AG08396 (cell line): ENCODE data around the gene CLDN18.

Experiments
- DNase-seq: peaks from one replicate; pipeline ENCODE4 v3.0.0; 2012; ENCODE audit warnings: low spot score, mixed read lengths

Gene CLDN18

DNA sequence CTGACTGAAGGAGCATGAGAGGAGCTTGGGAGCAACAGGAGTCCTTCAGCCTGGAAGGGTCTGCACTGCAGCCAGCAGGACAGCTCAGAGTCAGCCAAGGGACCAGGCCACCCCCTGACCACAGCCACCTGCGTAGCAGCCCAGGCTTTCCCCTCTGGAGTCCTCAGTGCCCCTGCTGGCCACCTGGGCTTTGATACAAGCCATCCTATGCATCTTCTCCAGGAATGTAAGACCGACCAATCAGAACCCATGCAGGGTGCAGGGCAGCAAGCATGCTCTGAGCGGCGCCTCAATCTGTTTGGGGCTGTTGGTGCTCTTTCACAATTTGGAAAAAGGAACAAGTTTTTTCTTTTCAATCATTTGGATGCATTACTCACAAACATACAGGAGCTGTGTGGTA lies 53.5 kb downstream of the CLDN18 start:
- DNase-seq: no peak

DNA sequence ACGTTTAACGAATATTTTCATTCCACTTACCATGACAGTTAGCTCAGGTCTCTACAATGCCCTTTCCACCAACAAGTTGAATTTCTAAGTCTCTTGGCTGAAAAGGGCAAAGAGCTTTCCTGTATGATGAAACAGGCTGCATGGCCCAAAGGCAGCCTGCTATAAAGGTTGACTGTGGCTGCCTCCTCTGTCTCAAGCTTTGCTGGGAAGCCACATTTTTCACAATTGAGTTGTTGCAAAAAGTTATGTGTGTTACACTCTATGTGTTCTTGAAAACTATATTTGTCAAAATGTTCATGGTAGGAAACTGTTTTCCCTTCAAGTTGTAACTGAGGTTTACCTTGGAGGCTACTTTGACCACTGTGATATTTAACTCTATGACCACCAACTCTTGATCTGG lies 56.0 kb downstream of the CLDN18 start:
- no peak for DNase-seq

DNA sequence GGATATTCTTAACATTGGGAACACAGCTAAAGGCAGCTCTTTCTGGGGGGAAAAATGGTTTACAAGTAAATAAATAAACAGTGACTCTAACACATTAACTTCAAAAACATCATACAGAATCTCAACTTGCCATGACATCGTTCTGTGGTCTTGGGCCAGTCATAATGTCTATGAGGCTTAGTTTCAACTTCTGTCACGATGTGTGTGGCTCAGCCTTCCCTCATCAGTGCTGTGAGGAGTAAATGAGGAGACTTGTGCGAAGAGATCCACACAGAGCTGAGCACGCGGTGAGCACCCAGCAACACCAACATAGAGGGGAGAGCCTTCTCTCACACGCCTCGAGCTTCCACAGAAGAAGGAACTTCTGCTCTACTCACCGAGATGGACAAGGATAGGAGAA lies 56.4 kb downstream of the CLDN18 start:
- no peak for DNase-seq

DNA sequence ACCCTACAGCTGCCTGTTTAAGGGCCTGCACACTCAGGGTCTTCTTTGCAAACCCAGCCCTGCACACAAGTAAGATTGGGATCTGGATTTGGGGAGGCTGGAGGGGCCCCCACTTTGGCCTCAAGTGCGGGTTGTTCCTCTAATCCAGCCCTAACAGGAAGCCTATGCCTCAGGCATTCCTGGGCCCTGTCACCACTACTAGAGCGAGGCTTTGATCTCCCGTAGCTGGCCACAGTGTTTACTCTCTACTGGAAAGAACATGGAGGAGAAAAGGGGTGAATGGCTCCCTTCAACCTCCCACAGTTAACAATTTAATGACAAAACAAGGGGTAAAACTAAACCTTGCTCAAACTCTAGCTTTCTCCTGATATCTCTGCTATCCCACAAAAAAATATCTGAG lies 57.0 kb downstream of the CLDN18 start:
- DNase-seq: no peak

DNA sequence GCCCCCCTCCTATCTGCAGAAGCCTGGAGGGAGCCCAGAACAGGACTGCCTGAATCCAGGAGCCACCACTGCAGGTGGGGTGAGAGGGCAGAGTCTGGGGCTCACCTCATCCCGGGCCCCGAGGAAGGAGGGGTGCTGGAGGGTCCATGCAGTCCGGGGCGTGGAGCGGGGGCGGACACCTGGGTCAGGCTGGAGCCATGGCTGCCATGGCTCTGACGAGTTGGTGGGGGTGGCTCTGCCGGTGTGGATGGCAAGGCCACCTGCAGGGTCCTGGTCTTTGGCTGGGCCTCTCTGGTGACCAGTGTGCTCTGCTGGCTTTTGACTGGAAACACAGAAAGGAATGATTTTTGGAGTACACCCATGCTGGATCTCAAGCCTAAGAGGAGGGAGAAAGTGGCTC lies 58.1 kb downstream of the CLDN18 start:
- DNase-seq: no peak

DNA sequence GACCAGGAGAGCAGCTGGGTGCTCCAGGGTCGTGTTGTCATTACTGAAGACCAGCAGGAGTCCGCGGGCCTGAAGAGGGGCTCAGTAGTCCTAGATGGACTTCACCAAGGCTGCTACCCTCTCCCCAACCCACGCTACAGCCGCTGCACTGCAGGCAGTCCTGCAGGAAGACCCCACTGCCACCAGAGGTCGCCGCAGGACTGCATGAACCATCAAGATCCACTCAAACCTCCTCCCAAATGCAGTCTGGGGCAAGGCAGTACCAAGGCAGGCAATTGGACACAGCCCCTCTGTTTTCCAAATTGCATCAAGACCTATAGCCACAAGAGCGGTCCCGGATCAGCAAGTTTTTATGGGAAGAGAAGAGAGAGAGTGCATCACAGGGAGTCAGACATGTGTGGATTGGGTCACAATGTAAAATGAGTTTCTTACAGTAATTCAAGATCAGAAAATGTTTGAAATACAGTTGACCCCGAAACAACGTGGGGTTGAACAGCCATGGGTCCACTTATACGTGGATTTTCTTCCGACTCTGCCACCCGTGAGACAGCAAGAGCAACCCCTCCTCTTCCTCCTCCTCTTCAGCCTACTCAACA lies 58.7 kb downstream of the CLDN18 start:
- peak; percentile 86 for DNase-seq

DNA sequence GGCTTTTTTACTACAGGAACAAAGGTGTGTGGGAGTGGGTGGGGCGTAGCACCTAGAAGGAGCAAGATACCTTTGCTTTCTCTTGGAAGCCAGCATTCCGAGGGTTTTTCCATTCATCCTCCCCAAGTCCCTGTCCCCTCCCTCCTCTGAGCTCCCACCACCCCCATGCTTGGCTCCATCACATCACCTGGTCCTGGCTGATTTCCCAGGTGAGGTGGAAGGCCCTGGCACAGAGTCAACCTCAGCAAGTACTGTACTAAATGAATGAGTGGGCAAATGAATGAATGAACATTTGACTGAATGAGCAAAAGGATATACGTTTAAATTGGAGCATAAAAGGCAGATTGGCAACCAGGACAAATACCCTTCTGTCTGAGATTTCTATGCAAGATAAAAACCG lies 60.0 kb downstream of the CLDN18 start:
- no peak for DNase-seq

DNA sequence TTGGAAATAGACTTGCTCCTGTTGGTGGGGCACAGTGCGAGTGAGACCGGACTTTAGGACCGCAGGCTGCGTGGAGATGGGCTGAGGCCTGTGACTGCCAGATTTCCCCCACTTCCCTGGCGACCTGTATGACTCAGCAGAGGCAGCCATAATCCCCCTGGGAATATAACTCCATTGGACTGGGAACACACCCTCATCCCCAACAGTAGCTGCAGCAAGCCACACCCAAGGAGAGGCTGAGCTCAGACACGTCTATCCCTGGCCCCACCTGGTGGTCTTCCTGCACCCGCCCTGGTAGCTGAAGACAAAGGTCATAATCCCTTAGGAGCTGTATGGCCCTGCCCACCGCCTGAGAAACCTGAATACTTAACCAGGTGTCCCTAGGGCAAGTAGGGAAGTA lies 62.8 kb downstream of the CLDN18 start:
- DNase-seq: no peak

DNA sequence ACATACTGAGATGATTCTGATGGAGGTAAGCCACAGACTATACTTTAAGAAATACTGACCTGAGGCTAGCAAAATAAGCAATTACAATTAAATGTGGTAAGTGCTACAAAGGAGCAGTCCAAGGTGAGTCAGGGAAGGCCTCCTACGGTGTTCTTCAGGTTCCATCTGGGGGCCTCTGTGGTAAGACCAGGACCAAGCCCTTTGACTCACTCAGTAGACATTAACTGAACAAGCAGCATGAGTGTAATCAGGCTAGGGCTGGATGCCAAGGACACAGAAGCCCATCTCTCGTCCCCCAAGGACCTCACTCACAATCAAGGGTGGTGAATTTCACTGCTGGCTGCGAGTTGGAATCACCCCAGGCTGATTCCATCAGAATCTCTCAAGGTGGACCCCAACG lies 68.1 kb downstream of the CLDN18 start:
- DNase-seq: no peak

DNA sequence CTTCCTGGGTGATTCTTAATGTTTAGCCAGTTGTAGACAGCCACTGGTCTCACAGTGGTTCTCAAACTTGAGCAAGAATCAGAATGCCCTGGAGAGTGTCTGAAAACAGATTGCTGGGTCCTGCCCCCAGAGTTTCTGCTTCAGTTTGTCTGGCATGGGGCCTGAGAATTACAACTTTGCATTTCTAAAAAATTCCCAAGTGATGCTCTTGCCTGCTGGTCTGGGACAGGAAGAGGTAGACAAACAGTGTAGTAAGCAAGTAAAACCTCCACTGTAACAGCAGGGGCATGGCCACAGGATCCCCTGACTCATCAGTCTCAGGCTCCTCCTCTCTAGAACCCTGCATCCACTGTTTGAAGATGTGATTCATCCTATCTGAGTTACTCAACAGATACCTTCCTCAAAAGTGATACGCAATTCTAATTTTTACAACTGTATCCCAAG lies 69.0 kb downstream of the CLDN18 start:
- DNase-seq: peak; percentile 84

DNA sequence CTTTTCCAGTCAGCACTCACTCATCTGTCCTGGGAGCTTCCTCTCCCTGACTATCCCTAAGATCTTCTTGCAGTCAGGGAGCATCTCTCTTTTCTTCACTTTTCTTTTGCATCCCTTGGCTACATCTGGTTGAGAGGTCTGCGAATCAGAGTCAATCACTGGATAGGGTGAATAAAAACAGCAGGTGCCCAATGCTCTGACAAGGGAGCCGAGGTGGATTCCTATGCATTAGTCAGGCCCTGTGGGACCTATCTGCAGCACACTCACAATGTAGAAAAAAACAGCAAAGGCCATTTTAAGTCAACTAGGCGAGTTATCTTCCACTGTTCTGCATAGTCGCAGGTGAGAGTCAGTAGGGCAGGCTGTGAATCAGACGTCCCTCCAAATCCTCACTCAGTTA lies 69.9 kb downstream of the CLDN18 start:
- no peak for DNase-seq

DNA sequence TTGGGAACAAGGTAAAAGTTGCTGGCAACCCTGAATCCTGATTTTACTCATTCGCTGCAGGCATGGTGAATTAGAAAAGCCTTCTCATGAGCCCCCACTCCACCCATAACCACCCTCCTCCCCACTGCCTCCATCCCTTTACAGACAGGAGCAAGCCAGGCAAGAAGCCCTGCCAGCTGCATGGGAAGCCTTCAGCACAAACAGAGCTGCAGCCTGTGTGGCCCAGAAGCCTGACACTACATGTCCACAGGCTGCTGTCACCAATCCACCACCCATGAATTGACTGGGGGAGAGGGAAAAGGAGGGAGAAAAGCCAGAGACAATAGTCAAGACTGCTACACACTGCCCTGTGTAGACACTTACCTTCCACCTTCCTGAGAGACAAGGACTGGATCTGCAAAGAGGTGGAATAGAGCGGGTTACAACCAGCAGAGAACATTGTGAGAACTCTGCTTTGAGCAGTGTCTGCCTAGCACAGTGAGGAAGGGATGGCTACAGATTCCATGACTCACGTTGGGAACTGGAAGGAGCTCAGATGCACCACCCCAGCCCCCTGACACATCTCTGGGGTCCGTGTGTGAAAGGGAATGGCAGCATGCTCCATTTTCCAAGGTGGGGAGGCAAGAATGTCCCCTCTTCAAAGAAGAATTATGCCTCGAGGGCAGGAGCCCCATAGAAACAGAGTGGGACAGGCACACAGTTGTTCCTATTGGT lies 71.6 kb downstream of the CLDN18 start:
- peak; percentile 27 for DNase-seq

DNA sequence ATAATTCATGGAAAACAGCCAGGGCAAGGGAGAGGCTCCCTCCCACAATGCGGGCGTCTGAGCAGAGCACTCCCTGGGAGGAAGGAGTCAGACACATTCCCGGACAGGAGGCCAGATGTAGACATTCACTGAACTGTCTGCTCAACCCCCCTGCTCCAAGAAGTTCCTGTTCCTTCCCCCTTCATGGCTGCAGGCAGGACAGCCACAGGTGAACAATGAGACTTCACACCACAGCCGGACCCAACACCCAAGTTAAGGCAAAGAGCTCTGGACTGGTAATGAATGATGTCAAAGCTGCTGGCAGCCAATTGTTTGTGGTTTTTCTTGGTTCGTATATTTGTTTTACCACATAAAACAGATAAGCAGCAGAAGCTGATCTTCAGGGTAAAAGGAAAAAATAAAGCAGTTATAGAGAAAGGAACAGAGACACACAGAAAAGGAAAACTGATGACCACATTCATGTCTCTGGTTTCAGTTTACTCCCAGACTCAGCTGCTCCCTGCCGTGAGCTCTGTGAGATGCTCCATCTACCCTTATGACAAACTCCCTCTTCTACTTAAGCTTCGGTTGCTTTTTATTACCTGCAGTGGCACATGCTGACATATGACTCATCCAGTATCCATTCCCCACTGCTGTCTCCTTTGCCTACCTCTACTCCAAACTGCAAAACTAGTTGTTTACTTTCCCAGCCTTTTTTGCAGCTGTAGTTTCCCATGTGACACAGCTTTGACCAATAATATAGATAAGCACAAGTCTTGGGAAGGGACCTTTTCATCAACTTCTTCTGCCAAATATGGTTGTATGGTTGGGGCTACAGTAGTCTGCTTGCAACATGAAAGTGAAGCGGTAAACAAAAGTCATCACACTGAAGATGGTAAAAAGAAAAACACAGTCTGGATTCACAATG lies 72.4 kb downstream of the CLDN18 start:
- peak; percentile 62 for DNase-seq

DNA sequence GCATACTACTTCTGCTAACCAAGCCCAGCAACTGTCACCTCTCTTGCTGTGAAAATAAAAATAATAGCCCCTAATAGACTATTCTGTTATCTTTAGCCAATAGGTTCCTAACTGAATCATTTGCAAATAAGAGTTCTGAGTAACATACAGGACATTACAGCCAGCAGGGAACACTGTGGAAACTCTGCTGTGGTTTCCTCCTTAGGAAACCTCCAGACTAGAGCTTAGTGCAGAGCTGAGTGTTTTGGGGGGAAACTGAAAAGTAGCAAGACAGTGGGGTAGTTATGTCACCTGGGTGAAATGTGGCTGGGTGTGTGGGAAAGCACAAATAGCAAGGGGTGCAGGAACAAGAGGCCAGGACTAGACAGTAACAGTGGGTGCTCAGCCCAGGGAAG lies 73.0 kb downstream of the CLDN18 start:
- no peak for DNase-seq
